MM.1S (cell line): ENCODE measurements around the gene ADAM19.

Experiments used
- CTCF ChIP-seq: fragments of 300-600 bp; sonication (generic); IDR thresholded peaks from 2 replicates; pipeline ENCODE4 v1.5.1; 2016; ENCODE audit warnings: antibody characterized with exemption, low read length, mixed read lengths
- EZH2 ChIP-seq: fragments of 300-600 bp; sonication (generic); optimal IDR thresholded peaks from 2 replicates; pipeline ENCODE3; 2017; ENCODE audit warnings: low read depth, mild to moderate bottlenecking, antibody characterized with exemption, low read length, mixed read lengths

- TF ChIP-seq CTCF (no peak), EZH2 (no peak)
Measured at GRCh38 chr5:157528036-157528632, 47.4 kb downstream of the ADAM19 start.
